IPS-NIHi7 (cell line): ENCODE measurements around the gene RBM44.
"Not testable (repeated sequence)": the region's sequence is repeated elsewhere in the genome, so short reads cannot be mapped to it uniquely, and the experiment has no call there.

Experiments
- DNase-seq: peaks from one replicate; pipeline ENCODE4 v3.0.0; 2012; ENCODE audit warnings: mixed read lengths; ENCODE audit errors: extremely low spot score

Gene RBM44

DNA sequence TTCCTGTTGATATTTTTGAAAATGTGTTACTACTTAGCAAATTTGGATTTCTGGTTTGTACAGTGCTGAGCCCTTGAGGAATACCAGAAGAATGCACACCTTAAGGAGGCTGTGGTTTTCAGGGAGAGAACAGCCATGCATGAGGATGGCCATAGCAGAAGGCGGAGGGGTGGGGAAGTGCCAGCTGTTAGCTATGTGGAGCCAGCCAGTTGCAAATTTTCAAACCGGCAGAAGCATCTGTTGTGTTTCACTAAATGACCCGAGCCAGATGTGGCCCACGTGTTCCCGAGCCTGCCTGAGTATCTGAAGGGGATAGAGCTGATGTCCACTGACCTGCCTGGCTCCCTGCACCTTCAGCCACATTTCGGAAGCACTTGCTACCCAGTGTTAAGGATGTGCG, 16.4 kb upstream of the RBM44 start:
- no peak for DNase-seq

DNA sequence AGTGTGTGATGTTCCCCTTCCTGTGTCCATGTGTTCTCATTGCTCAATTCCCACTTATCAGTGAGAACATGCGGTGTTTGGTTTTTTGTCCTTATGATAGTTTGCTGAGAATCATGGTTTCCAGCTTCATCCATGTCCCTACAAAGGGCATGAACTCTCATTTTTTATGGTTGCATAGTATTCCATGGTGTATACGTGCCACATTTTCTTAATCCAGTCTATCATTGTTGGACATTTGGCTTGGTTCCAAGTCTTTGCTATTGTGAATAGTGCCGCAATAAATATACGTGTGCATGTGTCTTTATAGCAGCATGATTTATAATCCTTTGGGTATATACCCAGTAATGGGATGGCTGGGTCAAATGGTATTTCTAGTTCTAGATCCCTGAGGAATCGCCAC, 14.9 kb upstream of the RBM44 start:
- DNase-seq, result not testable (repeated sequence)

DNA sequence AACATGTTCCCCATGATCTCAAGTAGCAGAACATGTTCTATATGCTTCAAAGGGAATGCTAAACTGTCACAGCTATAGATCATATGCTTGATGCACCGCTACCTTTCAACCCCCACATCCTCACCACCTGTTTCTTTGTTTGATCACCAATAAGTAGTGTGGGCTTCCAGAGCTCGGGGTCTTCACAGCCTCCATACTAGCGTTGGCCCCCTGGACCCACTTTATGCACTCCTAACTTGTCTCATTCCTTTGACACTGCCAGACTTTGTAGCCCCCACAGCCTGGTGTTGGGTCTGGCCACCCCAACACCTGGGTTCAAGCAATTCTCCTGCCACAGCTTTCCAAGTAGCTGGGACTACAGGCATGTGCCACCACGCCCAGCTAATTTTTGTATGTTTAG, 11.6 kb upstream of the RBM44 start:
- DNase-seq, result no peak

DNA sequence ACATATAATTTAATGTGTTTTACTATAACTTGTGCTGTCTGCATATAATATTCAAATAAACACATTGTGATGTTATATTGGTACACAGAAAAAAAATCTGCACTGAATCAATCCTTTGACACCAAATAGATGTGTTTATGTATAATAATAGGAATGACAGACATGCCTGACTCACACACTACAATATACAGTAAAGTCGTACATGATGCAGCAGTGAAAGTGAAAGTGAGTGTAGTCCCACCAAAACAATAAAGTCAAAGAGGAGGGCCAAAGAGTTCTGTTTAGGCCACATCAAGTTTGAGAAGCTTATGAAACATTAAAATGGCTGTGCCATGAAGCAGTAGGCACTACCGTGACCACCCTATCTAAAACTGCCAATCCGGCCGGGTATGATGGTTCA, 8.2 kb upstream of the RBM44 start:
- no peak for DNase-seq

DNA sequence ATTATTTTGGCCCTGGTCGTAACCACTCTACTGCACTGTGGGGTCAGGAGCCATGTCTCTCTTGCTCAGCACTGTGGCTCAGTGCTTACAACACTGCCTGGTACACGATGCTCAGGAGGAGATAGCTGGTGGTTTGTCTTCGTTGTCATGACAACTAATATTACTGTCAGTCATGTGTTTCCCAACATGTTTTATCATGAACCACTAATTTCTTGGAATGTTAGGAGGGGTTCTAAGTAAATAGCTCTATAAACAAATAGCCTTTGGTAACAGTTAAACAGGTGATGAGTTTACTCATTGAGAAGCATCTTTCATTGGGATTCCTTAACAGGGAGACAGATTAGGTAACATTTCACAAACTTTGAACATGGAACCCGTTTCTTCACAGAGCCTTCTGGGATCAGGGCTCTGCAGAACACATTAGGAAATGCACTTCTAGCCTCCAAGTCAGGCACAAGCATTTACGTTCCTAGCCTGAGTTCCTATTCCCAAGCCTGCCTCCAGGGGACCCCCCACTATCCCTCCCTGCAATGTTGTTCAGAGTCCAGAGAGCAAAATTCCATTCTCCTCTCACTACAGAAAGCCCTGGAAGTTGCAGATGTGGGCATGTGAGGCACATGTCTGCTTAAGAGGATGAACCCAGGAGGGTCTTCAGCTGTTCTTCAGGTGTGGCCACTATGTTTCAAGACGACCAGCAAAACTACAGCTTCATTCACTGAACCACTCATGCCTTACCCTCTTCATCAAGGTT, 6.4 kb upstream of the RBM44 start:
- peak; percentile 63 for DNase-seq

DNA sequence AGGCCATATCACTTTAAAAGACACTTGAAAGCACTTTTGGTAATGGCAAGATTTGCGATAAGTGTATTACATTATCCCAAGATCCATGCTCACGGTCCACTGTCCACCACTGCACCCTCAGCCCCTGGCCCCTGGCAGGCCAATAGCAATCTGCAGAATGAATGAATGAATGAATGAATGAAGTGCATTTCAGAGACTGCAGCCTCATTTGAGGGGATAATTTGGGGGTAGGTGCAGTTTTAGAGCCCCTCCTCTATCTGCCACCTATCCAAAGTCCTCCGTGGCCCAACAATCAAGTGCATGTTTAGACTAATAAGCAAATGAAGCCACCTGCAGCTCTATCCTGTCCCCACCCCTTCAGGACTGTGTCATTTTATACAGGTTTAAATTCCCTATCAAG, 1.3 kb upstream of the RBM44 start:
- no peak for DNase-seq

DNA sequence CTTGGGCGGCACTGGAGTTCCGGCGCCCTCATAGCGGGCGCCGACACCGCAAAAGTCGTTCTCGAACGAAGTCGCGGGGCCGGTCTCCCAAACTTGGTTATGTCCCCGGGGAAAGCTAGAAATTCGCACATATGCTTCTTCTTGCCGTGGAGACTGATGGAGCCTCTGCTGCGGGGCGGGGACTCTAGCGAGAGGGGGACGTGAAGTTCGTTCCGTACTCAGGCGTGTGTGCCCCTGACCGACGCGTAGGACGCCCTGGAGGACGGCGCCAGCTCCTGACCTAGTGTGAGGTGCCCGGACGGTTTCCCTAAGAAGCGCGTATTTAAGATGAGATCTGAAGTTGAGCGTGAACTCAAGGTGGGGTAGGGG, 465 bp downstream of the RBM44 start:
- DNase-seq, result no peak

DNA sequence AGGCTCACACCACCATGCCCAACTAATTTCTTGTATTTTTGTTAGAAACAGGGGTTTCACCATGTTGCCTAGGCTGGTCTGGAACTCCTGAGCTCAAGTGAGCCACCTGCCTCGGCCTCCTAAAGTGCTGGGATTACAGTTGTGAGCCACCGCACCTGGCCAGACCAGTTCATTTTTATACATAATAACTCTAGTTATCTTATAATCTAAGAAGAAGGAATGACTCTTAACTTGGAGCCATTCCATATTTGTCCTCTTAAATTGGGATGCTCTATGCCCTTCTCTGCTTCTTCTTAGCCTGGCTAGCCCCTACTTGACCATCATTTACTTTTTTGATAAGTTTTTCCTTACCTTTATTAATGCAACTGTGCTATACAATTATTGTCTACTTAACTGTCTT, 2.9 kb downstream of the RBM44 start:
- DNase-seq, result no peak

DNA sequence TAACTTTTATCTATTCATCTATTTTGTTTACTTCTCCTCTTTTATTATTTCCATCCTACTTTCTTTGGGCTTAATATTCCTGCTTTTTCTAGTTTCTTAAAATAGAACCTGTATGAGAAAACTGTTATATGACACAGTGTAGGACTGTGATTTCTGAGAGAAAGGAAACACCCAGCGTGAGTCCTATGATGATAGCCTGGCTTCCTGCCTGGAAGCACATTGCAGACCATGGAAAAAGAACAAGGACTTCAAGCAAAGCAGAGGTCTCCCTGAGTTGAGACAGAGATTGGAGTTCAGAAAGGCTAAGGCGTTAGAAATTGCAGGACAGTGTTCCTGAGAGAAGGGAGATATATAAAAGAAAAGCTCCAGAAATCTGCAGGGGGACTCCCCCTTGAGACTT, 7.8 kb downstream of the RBM44 start:
- DNase-seq, result no peak

DNA sequence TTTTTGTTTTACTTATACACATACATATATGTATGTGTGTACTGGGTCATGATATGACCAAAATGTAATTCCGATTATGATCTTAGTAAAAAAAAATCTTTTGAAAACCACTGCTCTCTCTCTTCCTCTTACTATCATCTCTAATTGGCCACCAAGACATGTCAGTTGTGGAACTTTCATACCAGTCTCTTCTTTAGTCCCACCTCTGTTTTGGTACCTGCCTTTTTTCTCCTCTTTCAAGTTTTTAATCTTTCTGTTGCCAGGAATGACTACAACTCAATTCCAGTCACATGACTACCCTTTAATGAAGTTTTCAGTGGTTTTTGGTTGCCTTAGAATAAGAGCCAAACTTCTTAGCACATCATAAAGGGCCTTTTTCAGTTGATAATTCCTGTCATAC, 17.1 kb downstream of the RBM44 start:
- no peak for DNase-seq

DNA sequence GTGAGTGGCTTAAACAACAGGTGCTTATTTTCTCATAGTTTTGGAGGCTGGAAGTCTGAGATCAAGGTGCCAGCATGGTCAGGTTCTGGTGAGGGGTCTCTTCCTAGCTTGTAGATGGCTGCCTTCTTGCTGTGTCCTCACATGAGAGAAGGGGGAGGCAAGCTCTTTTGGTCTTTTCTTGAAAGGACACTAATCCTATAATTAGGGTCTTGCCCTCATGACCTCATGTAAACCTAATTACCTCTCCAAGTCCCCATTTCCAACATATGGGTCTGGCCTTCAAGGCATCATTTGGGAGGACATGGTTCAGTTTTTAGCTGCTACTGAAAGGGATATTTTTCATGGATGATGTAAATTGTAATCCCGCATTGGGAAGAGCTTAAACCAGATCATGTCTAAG, 18.0 kb downstream of the RBM44 start:
- DNase-seq, result no peak

DNA sequence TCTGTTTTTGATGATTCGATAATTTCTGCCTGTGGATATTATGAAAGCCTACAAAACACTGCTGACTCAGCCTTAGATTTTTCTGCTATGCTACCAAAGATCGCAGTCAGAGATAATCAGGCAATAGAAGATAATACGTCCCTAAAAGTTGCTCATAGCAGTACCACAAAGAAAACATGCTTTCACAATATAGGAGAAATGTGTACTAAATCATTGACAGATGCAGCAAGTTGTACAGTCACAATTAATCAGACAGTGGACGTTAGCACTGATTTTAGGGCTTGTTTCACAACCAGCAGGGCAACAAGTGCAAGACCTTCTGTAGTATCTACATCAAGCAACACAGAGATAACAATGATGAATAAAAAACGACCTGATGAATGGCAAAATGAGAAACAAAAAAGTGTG, 19.5 kb downstream of the RBM44 start:
- DNase-seq, result no peak

DNA sequence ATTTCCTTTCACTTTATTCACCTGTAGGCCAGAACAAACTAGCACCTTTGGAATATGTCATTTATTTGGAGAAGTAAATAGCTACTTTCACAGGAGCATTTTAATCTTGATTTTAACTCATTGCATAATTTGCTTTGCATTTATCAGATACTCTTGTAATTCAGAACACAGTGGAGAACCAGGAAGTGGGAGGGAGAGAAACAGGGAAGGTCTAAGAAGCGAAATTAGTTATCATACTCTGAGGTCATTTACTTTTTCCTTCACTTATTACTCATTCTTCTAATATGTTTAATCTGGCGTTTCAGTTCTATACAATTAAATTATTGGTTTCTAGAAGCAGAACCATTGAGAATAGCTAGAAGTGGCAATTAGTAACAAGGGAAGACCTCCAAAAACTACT, 20.7 kb downstream of the RBM44 start:
- DNase-seq, result no peak

DNA sequence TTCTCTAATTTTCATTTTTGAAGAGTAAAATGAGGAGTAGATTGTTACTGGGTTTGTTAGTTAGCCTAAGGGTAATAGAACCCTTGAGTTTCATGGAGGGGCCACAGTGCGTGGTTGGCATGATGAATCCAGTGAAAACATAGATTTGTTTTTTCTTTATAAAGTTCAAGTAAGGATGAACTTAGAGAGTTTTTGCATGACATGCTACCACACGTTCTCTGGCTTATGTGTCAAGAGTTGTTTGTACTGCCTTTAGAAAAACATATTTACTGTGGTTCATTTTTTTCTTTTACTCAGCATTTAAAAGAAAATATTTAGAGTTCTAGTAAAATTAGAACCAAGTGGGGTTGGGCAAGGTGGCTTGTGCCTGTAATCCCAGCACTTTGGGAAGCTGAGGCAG, 21.8 kb downstream of the RBM44 start:
- no peak for DNase-seq

DNA sequence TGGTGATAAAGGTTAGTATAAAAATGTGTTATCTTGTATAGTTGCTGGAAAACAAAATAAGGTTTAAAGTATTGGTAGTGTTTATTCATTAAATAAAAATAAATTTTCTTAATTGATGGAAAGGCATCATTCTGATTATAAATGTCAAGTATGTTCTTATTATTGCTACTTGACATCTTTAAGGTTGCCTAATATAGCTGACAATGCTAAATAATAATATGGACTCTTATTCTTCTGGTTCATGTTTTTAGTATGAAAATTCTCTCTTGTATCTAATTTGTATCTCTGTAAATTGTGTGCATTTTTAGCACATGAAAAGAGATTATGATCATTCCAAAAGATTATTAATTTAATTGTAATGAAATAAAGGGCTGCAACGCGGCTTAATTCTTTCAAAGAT, 25.0 kb downstream of the RBM44 start:
- DNase-seq, result no peak

DNA sequence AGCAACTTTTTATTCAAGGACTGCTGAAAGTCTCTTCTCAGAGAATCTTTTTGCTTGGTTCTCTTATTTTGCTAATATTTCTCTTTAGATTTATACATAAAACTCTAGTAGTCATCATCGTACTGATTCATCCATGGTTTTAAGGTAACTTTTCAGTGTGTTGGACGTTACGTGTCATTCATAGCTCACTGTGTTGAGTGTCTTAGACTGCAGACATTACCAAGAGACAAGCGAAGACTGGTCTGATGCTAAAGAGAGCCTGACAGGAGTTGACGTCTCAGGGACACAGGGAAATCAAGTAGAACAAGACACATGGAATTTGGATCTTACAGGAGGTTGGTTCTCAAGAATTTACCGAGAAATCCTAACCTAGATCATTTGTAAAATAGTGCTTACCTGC, 25.5 kb downstream of the RBM44 start:
- DNase-seq, result no peak

DNA sequence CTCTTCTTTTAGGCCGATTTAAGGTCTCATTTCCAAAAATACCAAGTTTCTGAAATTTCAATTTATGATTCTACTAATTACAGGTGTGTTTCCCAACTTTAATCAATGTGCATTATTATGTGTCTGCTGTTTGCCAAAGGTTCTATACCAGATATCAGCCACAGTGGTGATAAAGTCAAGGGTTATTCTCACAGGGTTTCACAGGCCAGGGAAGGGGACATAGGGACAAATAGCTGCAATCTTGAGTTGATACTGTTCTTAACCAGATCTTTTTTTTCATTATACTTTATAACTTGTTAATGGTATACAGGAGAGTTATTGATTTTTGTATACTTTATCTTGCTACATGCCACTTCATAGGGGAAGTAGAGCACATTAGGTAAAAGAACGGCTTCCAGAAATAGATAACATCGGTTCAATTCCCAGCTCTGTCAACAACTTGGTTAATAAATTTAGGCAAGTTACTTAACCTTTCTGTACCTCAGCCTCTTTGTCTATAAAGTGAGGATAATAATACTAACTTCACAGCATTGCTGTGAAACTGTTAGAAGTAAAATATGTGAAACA, 28.9 kb downstream of the RBM44 start:
- no peak for DNase-seq

DNA sequence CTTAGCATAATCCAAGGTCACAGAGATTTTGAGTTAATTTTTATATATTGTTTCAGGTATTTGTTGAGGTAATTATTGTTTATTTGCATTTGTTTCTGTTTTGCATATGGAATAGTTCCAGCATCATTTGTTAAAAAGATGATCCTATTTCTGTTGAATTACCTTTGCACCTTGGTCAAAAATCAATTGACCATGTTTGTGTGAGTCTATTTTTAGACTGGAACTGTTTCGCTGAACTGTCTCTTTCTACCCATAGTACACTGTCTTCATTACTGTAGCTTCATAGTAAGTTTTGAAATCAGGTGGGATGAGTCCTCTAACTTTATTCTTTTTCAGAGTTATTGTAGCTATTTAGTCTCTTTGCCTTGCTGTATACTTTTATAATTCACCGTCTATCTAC, 31.9 kb downstream of the RBM44 start:
- DNase-seq, result no peak

DNA sequence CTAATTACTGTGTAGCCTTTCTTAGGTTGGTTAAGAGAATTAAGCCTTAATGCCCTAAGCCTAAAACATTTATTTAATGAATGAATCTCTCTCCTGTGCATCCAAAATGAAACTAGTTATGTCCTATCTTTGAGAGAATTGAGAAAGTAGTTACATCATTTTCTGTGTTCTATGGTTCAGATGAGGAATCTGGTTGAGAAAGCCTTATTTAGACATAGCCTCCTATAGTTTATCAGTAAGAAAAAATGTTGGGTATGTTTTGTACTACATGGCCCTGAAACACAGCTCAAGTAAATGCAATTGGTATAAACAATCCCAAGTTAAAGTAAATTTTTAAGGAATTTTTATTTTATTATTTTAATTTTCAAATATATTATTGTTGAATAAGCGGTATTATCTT, 35.0 kb downstream of the RBM44 start:
- DNase-seq, result no peak

DNA sequence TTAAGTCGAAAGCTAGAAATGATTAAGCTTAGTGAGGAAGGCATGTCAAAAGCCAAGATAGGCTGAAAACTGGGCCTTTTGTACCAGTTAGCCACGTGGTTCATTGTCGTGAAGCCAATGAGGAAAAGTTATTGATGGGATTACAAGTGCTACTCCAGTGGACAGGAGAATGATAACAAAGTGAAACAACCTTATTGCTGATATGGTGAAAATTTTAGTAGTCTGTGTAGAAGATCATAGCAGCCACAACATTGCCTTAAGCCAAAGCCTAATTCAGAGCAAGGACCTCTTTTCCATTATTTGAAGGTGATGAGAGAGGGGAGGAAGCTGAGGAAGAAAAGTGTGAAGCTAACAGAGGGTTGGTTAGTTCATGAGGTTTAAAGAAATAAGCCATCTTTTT, 36.8 kb downstream of the RBM44 start:
- DNase-seq, result no peak

DNA sequence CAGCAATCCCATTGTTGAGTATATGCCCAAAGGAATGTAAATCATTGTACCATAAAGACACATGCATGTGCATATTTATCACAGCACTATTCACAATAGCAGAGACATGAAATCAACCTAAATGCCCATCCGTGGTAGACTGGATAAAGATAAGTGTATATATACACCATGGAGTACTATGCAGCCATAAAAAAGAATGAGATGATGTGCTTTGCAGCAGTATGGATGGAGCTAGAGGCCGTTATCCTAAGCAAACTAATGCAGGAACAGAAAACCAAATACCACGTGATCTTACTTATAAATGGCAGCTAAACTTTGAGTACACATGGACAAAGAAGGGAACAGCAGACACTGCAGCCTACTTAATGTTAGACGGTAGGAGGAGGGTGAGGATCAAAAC, 42.5 kb downstream of the RBM44 start:
- no peak for DNase-seq

DNA sequence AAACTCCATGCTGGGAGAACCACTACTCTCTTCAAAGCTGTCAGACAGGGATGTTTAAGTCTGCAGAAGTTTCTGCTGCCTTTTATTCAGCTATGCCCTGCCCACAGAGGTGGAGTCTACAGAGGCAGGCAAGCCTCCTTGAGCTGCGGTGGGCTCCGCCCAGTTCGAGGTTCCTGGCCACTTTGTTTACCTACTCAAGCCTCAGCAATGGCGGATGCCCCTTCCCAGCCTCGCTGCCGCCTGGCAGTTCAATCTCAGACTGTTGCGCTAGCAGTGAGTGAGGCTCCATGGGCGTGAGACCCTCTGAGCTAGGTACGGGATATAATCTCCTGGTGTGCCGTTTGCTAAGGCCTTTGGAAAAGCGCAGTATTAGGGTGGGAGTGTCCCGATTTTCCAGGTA, 50.4 kb downstream of the RBM44 start:
- not testable (repeated sequence) for DNase-seq

DNA sequence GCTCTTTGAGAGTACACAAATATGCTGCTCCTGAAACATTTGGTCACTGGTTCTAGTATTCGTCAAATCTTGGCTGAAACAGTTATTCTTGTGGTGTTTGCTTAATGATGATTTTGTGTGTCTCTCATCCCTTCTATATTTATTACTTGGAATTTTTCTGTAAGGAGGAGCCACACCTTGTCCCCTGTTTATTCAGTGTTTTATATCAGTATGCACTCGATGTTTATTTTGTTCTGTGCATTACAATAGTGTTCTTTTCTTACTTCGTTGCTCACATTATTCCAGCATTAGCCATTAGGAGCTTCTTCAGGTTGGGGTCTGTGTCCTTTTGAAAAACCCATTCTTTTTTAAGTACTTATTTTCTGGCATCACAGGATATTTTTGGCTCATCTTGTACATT, 55.7 kb downstream of the RBM44 start:
- no peak for DNase-seq

DNA sequence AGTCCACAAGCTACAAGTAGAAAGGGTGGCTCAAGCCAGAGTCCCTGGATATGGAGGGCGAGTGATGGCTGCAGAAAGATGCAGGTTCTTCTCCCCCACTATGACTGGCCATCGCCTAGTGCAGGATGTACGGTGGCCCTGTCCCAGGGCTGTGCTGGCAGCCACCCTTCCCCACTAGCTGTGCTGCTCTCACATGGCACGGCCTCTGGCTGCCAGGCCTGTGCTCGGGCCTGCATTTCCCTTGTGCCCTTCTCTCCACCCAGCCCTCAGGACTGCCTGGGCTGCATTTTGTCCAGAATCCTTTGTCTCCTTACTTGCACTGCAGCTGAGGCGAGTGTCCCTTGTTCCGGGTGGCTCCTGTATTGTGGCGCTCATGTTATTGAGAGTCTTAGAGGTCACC, 59.2 kb downstream of the RBM44 start:
- DNase-seq, result no peak
